MM.1S (cell line): ENCODE measurements around the gene FBXO42.

ENCODE experiments used
- DNase-seq: peaks from one replicate; pipeline ENCODE4 v3.0.0-alpha.2; 2015
- H2AFZ ChIP-seq: fragments of 300-600 bp; sonication (generic); 2 replicates; pipeline ENCODE4 v1.6.0; 2016; ENCODE audit warnings: antibody characterized with exemption, low read length
- H3F3A ChIP-seq: fragments of 300-600 bp; sonication (generic); 2 replicates; pipeline ENCODE4 v1.6.1; 2016; ENCODE audit warnings: mild to moderate bottlenecking, antibody characterized with exemption, low read length, moderate library complexity, mixed read lengths; ENCODE audit not compliant: insufficient read depth
- H3K27ac ChIP-seq: fragments of 300-600 bp; sonication (generic); 2 replicates; pipeline ENCODE4 v1.5.1; 2016; ENCODE audit warnings: mild to moderate bottlenecking, low read length
- H3K27me3 ChIP-seq: fragments of 300-600 bp; sonication (generic); replicated peaks from 2 replicates; pipeline ENCODE4 v1.6.0; 2016; ENCODE audit warnings: low read length; ENCODE audit not compliant: insufficient read depth
- H3K36me3 ChIP-seq: fragments of 300-600 bp; sonication (generic); replicated peaks from 2 replicates; pipeline ENCODE4 v1.6.1; 2016; ENCODE audit warnings: mild to moderate bottlenecking, low read length, mixed read lengths; ENCODE audit not compliant: insufficient read depth
- H3K4me1 ChIP-seq: fragments of 300-600 bp; sonication (generic); 2 replicates; pipeline ENCODE4 v1.6.1; 2016; ENCODE audit warnings: low read length, mixed read lengths
- H3K4me2 ChIP-seq: fragments of 300-600 bp; sonication (generic); 2 replicates; pipeline ENCODE4 v1.6.0; 2016; ENCODE audit warnings: low read depth, low read length
- H3K4me3 ChIP-seq: fragments of 300-600 bp; sonication (generic); 2 replicates; pipeline ENCODE4 v1.5.1; 2016; ENCODE audit warnings: low read length, mixed read lengths
- H3K79me2 ChIP-seq: fragments of 300-600 bp; sonication (generic); 2 replicates; pipeline ENCODE4 v1.6.1; 2016; ENCODE audit warnings: mixed run types, low read length, mixed read lengths
- H3K9ac ChIP-seq: fragments of 300-600 bp; sonication (generic); 2 replicates; pipeline ENCODE4 v1.6.1; 2016; ENCODE audit warnings: low read length, mixed read lengths
- H3K9me2 ChIP-seq: fragments of 300-600 bp; sonication (generic); replicated peaks from 2 replicates; pipeline ENCODE4 v1.6.1; 2016; ENCODE audit warnings: mild to moderate bottlenecking, low read length, mixed read lengths; ENCODE audit not compliant: insufficient read depth
- H3K9me3 ChIP-seq: fragments of 300-600 bp; sonication (generic); replicated peaks from 2 replicates; pipeline ENCODE4 v1.6.1; 2016; ENCODE audit warnings: mild to moderate bottlenecking, low read length, mixed read lengths; ENCODE audit not compliant: insufficient read depth
- H4K20me1 ChIP-seq: fragments of 300-600 bp; sonication (generic); 2 replicates; pipeline ENCODE4 v1.6.1; 2016; ENCODE audit warnings: mild to moderate bottlenecking, low read length, moderate library complexity, mixed read lengths; ENCODE audit not compliant: insufficient read depth
- EZH2 ChIP-seq: fragments of 300-600 bp; sonication (generic); optimal IDR thresholded peaks from 2 replicates; pipeline ENCODE3; 2017; ENCODE audit warnings: low read depth, mild to moderate bottlenecking, antibody characterized with exemption, low read length, mixed read lengths
- EZH2phosphoT487 ChIP-seq: fragments of 300-600 bp; sonication (generic); IDR thresholded peaks from 2 replicates; pipeline ENCODE4 v1.6.1; 2018; ENCODE audit warnings: antibody characterized with exemption, low read length
- TF ChIP-seq, protein P1 (sequence below): fragments of 300-600 bp; sonication (generic); IDR thresholded peaks from 2 replicates; pipeline ENCODE4 v1.5.1; 2016; ENCODE audit warnings: antibody characterized with exemption, low read length, mixed read lengths

The FBXO42 gene

DNA sequence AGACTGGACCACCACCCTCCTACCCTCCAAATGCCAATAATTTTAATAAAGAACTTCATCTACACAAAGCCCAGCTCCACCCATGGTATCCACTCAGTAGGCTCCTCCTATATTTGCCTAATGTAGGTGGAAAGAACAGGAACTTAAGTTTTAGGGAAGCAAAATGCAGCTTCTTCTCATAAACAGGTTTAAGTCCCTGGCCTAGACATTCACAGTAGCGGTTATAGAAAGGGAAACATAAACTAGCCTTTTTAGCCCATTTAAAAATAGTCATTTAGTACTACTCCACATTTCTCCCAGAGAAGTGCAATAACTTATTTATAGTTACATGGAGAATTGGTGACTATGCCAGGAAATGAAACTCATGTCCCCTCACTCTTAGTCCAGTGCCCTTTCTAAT is 58.7 kb downstream of the FBXO42 start:
- Histone ChIP-seq H3K9me3 (no peaks in the 10 kb centered on the region), H3F3A (no peaks in the 10 kb centered on the region), H3K27me3 (no peaks in the 10 kb centered on the region), H3K79me2 (no peaks in the 10 kb centered on the region), H3K9me2 (no peaks in the 10 kb centered on the region), H3K4me3 (no peak overlapping the region), H2AFZ (no peak overlapping the region), H3K9ac (no peak overlapping the region), H3K4me2 (no peak overlapping the region), H3K36me3 (no peaks in the 10 kb centered on the region), H3K4me1 (no peaks in the 10 kb centered on the region), H3K27ac (no peak overlapping the region), H4K20me1 (no peaks in the 10 kb centered on the region)
- TF ChIP-seq, protein P1, sequence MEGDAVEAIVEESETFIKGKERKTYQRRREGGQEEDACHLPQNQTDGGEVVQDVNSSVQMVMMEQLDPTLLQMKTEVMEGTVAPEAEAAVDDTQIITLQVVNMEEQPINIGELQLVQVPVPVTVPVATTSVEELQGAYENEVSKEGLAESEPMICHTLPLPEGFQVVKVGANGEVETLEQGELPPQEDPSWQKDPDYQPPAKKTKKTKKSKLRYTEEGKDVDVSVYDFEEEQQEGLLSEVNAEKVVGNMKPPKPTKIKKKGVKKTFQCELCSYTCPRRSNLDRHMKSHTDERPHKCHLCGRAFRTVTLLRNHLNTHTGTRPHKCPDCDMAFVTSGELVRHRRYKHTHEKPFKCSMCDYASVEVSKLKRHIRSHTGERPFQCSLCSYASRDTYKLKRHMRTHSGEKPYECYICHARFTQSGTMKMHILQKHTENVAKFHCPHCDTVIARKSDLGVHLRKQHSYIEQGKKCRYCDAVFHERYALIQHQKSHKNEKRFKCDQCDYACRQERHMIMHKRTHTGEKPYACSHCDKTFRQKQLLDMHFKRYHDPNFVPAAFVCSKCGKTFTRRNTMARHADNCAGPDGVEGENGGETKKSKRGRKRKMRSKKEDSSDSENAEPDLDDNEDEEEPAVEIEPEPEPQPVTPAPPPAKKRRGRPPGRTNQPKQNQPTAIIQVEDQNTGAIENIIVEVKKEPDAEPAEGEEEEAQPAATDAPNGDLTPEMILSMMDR: no peak
- TF ChIP-seq EZH2phosphoT487: no peak
- no peak for TF ChIP-seq EZH2
- DNase-seq: no peak

DNA sequence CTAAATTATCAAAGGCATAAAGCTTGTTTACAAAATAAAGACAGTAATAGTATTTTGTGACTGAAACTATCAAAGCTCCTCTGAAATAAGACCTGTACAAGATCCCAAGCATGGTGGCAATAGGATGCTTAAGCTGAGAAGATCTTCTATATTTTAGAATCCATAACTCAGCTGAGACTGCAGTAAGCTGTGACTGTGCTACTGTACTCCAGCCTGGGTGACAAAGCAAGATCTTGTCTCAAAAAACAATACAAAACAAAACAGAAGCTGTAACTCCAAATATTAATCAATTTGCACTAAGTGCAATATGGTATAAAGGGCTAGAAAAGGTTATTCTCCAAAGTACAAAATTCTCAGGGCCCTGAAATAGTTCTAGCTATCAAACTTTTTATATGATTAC is 59.5 kb downstream of the FBXO42 start:
- no peaks in the 10 kb centered on the region for H3K36me3 ChIP-seq
- TF ChIP-seq EZH2 (no peak), EZH2phosphoT487 (no peak)
- TF ChIP-seq, protein P1: no peak
- H3K9me3 ChIP-seq: no peaks in the 10 kb centered on the region
- DNase-seq: no peak
- no peak overlapping the region for H3K4me3 ChIP-seq
- no peak overlapping the region for H3K4me2 ChIP-seq
- H3K27ac ChIP-seq: no peak overlapping the region
- H3K9me2 ChIP-seq: no peaks in the 10 kb centered on the region
- H3K4me1 ChIP-seq: no peaks in the 10 kb centered on the region
- H3K9ac ChIP-seq: no peak overlapping the region
- no peaks in the 10 kb centered on the region for H4K20me1 ChIP-seq
- no peaks in the 10 kb centered on the region for H3F3A ChIP-seq
- H3K79me2 ChIP-seq: no peaks in the 10 kb centered on the region
- no peak overlapping the region for H2AFZ ChIP-seq
- H3K27me3 ChIP-seq: no peaks in the 10 kb centered on the region

DNA sequence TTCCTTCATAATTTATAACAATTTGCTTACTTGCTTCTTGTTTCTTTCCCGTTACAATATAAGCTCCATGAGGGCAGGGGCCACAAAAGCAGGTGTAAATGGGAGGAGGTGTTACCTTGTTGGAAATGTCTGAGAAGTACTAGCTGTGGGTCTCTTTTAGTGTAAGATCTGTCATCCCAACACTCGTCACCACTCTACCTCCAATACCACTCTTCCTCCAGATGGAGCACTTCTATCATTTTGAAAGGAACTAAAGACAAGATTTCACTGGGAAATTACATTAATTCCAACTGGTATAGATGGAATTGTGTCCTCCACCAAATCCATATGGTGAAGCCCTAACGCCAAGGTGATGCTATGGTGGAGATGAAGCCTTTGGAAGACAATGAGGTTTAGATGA is 62.3 kb downstream of the FBXO42 start:
- DNase-seq: no peak
- H3K9ac ChIP-seq: no peak overlapping the region
- H3K9me3 ChIP-seq: no peaks in the 10 kb centered on the region
- H3K4me2 ChIP-seq: no peak overlapping the region
- H3K79me2 ChIP-seq: no peaks in the 10 kb centered on the region
- H3K4me3 ChIP-seq: no peak overlapping the region
- H4K20me1 ChIP-seq: no peaks in the 10 kb centered on the region
- no peaks in the 10 kb centered on the region for H3K27me3 ChIP-seq
- no peak overlapping the region for H2AFZ ChIP-seq
- H3K27ac ChIP-seq: no peak overlapping the region
- H3F3A ChIP-seq: no peaks in the 10 kb centered on the region
- TF ChIP-seq EZH2phosphoT487 (no peak), EZH2 (no peak)
- TF ChIP-seq, protein P1: no peak
- H3K4me1 ChIP-seq: no peaks in the 10 kb centered on the region
- no peaks in the 10 kb centered on the region for H3K36me3 ChIP-seq
- H3K9me2 ChIP-seq: no peaks in the 10 kb centered on the region
